Measurements from ENCODE around the gene NCOA3. TPM values are rescaled to one million over a fixed set of nuclear protein-coding genes. Genes with fewer than 3 reads are reported as not detected.

Gene NCOA3
- total and polyA plus RNA-seq, 2 of the 8 experiments (the other 6 are each of a cell fraction or from before 2014, with no cell fraction given): 7.9 to 24.7 TPM

DNA sequence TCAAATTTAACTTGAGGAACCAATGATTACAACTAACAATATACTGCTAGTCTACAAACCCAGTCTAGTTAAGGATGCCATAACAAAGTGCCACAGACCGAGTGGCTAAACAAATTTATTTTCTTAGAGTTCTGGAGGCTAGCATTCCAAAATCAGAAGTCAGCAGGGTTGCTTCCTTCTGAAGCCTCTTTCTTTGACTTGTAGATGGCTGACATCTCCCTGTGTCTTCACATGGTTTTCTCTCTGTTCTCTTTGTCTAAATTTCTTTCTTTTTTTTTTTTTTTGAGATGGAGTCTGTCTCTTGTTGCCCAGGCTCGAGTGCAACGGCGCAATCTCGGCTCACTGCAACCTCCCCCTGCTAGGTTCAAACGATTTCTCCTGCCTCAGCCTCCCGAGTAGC is 56.1 kb downstream of the NCOA3 start:
- Histone ChIP-seq H3K4me3 (ENCODE audit: extremely low read depth in 1 of 4, insufficient read depth in 2 of 4, low read depth in 3 of 4, low read length in 4 of 4) (peak overlapping the region in 1 of 4 experiments; percentile 35; a peak in 1 of 8 replicates), H3K4me1 (replicated peaks in 1 of 4; ENCODE audit: control insufficient read depth in 3 of 4, insufficient read depth in 4 of 4, low read length in 3 of 4) (peaks cover 2 to 14% (median 8%) of the 10 kb centered on the region in 4 experiments; a peak in 5 of 7 replicates), H3K79me2 (ENCODE audit: control insufficient read depth in 1 of 2, insufficient read depth in 2 of 2, low read length in 2 of 2) (peaks cover 7 to 64% of the 10 kb centered on the region in 2 experiments), H2BK15ac (ENCODE audit: low read length) (no peak overlapping the region), H3K4ac (replicated peaks; ENCODE audit: insufficient read length, low read depth, low read length) (no peak overlapping the region), H3K18ac (ENCODE audit: extremely low read depth, low read length) (no peak overlapping the region), H3K9me3 (ENCODE audit: insufficient read depth in 2 of 2, low read depth in 1 of 2, low read length in 1 of 2) (no peaks in the 10 kb centered on the region), H4K91ac (replicated peaks; ENCODE audit: insufficient read length, low read length) (no peak overlapping the region), H2AFZ (ENCODE audit: low read length) (no peak overlapping the region), H2BK20ac (ENCODE audit: low read length) (no peak overlapping the region), H4K5ac (ENCODE audit: insufficient read length, low read depth, low read length) (no peak overlapping the region), H3K36me3 (ENCODE audit: control insufficient read depth in 2 of 4, insufficient read depth in 4 of 4, low read length in 3 of 4) (no peaks in the 10 kb centered on the region), H4K8ac (ENCODE audit: extremely low read depth, insufficient read depth, low read length) (no peak overlapping the region), H2BK120ac (replicated peaks; ENCODE audit: low read depth, low read length) (no peak overlapping the region), H3K79me1 (ENCODE audit: low read depth, low read length) (0 out of 2 replicates have a peak, but pooled peaks cover 4% of the 10 kb centered on the region), H4K20me1 (replicated peaks in 1 of 2; ENCODE audit: control insufficient read depth in 1 of 2, insufficient read depth in 2 of 2, low read length in 2 of 2) (no peaks in the 10 kb centered on the region), H3K56ac (replicated peaks; ENCODE audit: insufficient read length, low read depth, low read length) (no peak overlapping the region), H3K14ac (ENCODE audit: insufficient read length) (no peak overlapping the region), H3K27ac (ENCODE audit: low read depth, low read length) (no peak overlapping the region), H3K9ac (replicated peaks in 1 of 4; ENCODE audit: extremely low read depth in 1 of 4, low read depth in 3 of 4, low read length in 3 of 4) (no peak overlapping the region), H2AK5ac (ENCODE audit: low read depth, low read length) (no peak overlapping the region), H3K23ac (ENCODE audit: insufficient read length) (no peak overlapping the region), H3K27me3 (replicated peaks in 1 of 4; ENCODE audit: control insufficient read depth in 3 of 4, extremely low read depth in 1 of 4, insufficient read depth in 3 of 4, low read length in 3 of 4) (no peaks in the 10 kb centered on the region), H2BK5ac (ENCODE audit: low read depth, low read length) (no peak overlapping the region), H2BK12ac (ENCODE audit: low read depth, low read length) (no peak overlapping the region), H3K4me2 (ENCODE audit: insufficient read depth in 1 of 2, low read depth in 2 of 2, low read length in 2 of 2) (peak overlapping the region; percentile 30 to 44), H3K23me2 (ENCODE audit: low read depth, low read length) (no peaks in the 10 kb centered on the region)
- TF ChIP-seq RBBP5 (IDR thresholded peaks at IDR 0.05; ENCODE audit: borderline replicate concordance, low read depth, low read length) (no peak), HDAC2 (IDR thresholded peaks at IDR 0.05; ENCODE audit: borderline replicate concordance in 1 of 2, low read depth in 2 of 2, low read length in 2 of 2) (no peak), ASH2L (IDR thresholded peaks at IDR 0.05; ENCODE audit: low read length) (no peak), YY1 (IDR thresholded peaks at IDR 0.05; ENCODE audit: low read depth, low read length) (peak; percentile 52; the same call in 1 of the 2 replicates), KDM4A (IDR thresholded peaks at IDR 0.05; ENCODE audit: low read depth, low read length, severe bottlenecking) (no peak), HDAC6 (IDR thresholded peaks at IDR 0.05; ENCODE audit: low read depth, low read length) (no peak)
- no peak for DNase-seq (ENCODE audit: low read depth in 1 of 2, low spot score in 2 of 2)
- ChIA-PET CTCF (ENCODE audit: partially characterized antibody) (interaction anchor here (1.4 to 1.5 kb wide), 2 partner anchors 23 to 29 kb away, joined by 3 to 6 read pairs; no protein-coding TSS in a partner anchor), POLR2A (ENCODE audit: partially characterized antibody) (no interaction called here)
- no peak for FAIRE-seq
- 18% methylated on average over 6 of the region's 7 CpGs; no CpG with 5 or more reads in 1 of the 2 experiments for WGBS, 2 experiments (ENCODE audit: extremely low coverage in 1 of 2, insufficient coverage in 1 of 2, insufficient read length in 1 of 2, insufficient replicate concordance in 2 of 2, low coverage in 1 of 2, low lambda C conversion rate in 2 of 2, missing lambda C conversion rate in 1 of 2)
